ENCODE data around the gene TTC28. TPM values are rescaled to one million over a fixed set of nuclear protein-coding genes. Genes with fewer than 3 reads are reported as not detected.

The TTC28 gene
- polyA plus RNA-seq, 6 donors from 2014 or later, result 2.2 to 5.0 (median 2.9) TPM

GRCh38 chr22:28029956-28030355, 649.7 kb downstream of the TTC28 start:
- ATAC-seq (ENCODE audit: low read depth in 2 of 2), result no peak
- no peaks in the 10 kb centered on the region for H3K4me1 Mint-ChIP-seq

GRCh38 chr22:28029201-28029948, 650.3 kb downstream of the TTC28 start:
- Mint-ChIP-seq H3K27me3 (peaks cover 5 to 16% (median 8%) of the 10 kb centered on the region in 3 donors), H3K4me1 (no peaks in the 10 kb centered on the region), H3K9me3 (no peaks in the 10 kb centered on the region), H3K27ac (no peak overlapping the region), H3K4me3 (no peak overlapping the region), H3K36me3 (no peaks in the 10 kb centered on the region)
- ATAC-seq (ENCODE audit: low read depth in 2 of 2) (no peak), DNase-seq (no peak)

More at GRCh38 chr22:28029956-28030355, 649.7 kb downstream of the TTC28 start:
- Mint-ChIP-seq H3K27ac (no peak overlapping the region), H3K36me3 (no peaks in the 10 kb centered on the region), H3K9me3 (no peaks in the 10 kb centered on the region), H3K27me3 (peaks cover 5 to 21% (median 14%) of the 10 kb centered on the region in 3 donors), H3K4me3 (no peak overlapping the region)
- DNase-seq, result no peak

- DNase-seq (no peak), ATAC-seq (ENCODE audit: low read depth in 2 of 2) (no peak)
- Mint-ChIP-seq H3K4me3 (no peak overlapping the region), H3K9me3 (no peaks in the 10 kb centered on the region), H3K27ac (no peak overlapping the region), H3K4me1 (no peaks in the 10 kb centered on the region), H3K27me3 (no peaks in the 10 kb centered on the region), H3K36me3 (no peaks in the 10 kb centered on the region)
These were observed 651.9 kb downstream of the TTC28 start for GRCh38 chr22:28027453-28028448.

- no peaks in the 10 kb centered on the region for H3K4me1 Mint-ChIP-seq
- no peaks in the 10 kb centered on the region for H3K36me3 Mint-ChIP-seq
- DNase-seq (no peak), ATAC-seq (ENCODE audit: low read depth in 2 of 2) (no peak)
- no peaks in the 10 kb centered on the region for H3K27me3 Mint-ChIP-seq
- no peak overlapping the region for H3K4me3 Mint-ChIP-seq
- no peaks in the 10 kb centered on the region for H3K9me3 Mint-ChIP-seq
- H3K27ac Mint-ChIP-seq, result no peak overlapping the region
These were observed 653.6 kb downstream of the TTC28 start for GRCh38 chr22:28025866-28026575.

- DNase-seq, result no peak
These were observed 654.3 kb downstream of the TTC28 start for GRCh38 chr22:28025333-28025732.

GRCh38 chr22:28024422-28024888, 655.2 kb downstream of the TTC28 start:
- ATAC-seq (ENCODE audit: low read depth in 2 of 2) (no peak), DNase-seq (no peak)
- peaks cover 0 to 5% (median 4%) of the 10 kb centered on the region in 3 donors for H3K4me1 Mint-ChIP-seq
- H3K27me3 Mint-ChIP-seq, result no peaks in the 10 kb centered on the region
- H3K36me3 Mint-ChIP-seq, result no peaks in the 10 kb centered on the region
- H3K9me3 Mint-ChIP-seq, result no peaks in the 10 kb centered on the region
- H3K27ac Mint-ChIP-seq, result no peak overlapping the region
- no peak overlapping the region for H3K4me3 Mint-ChIP-seq

More at GRCh38 chr22:28025333-28025732, 654.3 kb downstream of the TTC28 start:
- Mint-ChIP-seq H3K36me3 (no peaks in the 10 kb centered on the region), H3K4me1 (no peaks in the 10 kb centered on the region), H3K9me3 (no peaks in the 10 kb centered on the region), H3K27ac (no peak overlapping the region), H3K27me3 (no peaks in the 10 kb centered on the region), H3K4me3 (no peak overlapping the region)
- no peak for ATAC-seq (ENCODE audit: low read depth in 2 of 2)

GRCh38 chr22:28023774-28024173, 655.9 kb downstream of the TTC28 start:
- Mint-ChIP-seq H3K9me3 (no peaks in the 10 kb centered on the region), H3K36me3 (no peaks in the 10 kb centered on the region), H3K4me3 (no peak overlapping the region), H3K4me1 (peaks cover 0 to 6% (median 4%) of the 10 kb centered on the region in 3 donors), H3K27me3 (no peaks in the 10 kb centered on the region), H3K27ac (no peak overlapping the region)
- ATAC-seq (ENCODE audit: low read depth in 2 of 2) (no peak), DNase-seq (no peak)

GRCh38 chr22:28023036-28023435, 656.6 kb downstream of the TTC28 start:
- no peaks in the 10 kb centered on the region for H3K27me3 Mint-ChIP-seq
- DNase-seq, result no peak
- no peak overlapping the region for H3K4me3 Mint-ChIP-seq
- ATAC-seq (ENCODE audit: low read depth in 2 of 2), result no peak
- no peaks in the 10 kb centered on the region for H3K9me3 Mint-ChIP-seq
- H3K27ac Mint-ChIP-seq, result no peak overlapping the region
- peaks cover 0 to 6% (median 4%) of the 10 kb centered on the region in 3 donors for H3K4me1 Mint-ChIP-seq
- no peaks in the 10 kb centered on the region for H3K36me3 Mint-ChIP-seq

GRCh38 chr22:28021998-28022660, 657.5 kb downstream of the TTC28 start:
- no peak for ATAC-seq (ENCODE audit: low read depth in 2 of 2)
- DNase-seq, result no peak
- H3K27ac Mint-ChIP-seq, result peak overlapping the region in 1 of 6 donors; percentile 56

GRCh38 chr22:28021116-28021997, 658.3 kb downstream of the TTC28 start:
- Mint-ChIP-seq H3K4me3 (no peak overlapping the region), H3K27ac (peak overlapping the region in 1 of 6 donors; percentile 51), H3K4me1 (peaks cover 0 to 6% (median 4%) of the 10 kb centered on the region in 3 donors), H3K27me3 (no peaks in the 10 kb centered on the region), H3K9me3 (no peaks in the 10 kb centered on the region), H3K36me3 (no peaks in the 10 kb centered on the region)
- ATAC-seq (ENCODE audit: low read depth in 2 of 2) (no peak), DNase-seq (no peak)

More at GRCh38 chr22:28021998-28022660, 657.5 kb downstream of the TTC28 start:
- H3K4me3 Mint-ChIP-seq, result no peak overlapping the region
- no peaks in the 10 kb centered on the region for H3K27me3 Mint-ChIP-seq
- H3K36me3 Mint-ChIP-seq, result no peaks in the 10 kb centered on the region
- peaks cover 0 to 6% (median 4%) of the 10 kb centered on the region in 3 donors for H3K4me1 Mint-ChIP-seq
- no peaks in the 10 kb centered on the region for H3K9me3 Mint-ChIP-seq

GRCh38 chr22:28019881-28020861, 659.5 kb downstream of the TTC28 start:
- Mint-ChIP-seq H3K4me1 (peaks cover 0 to 6% (median 4%) of the 10 kb centered on the region in 3 donors), H3K9me3 (no peaks in the 10 kb centered on the region), H3K27me3 (no peaks in the 10 kb centered on the region), H3K27ac (peak overlapping the region in 2 of 6 donors; percentile 47 to 48), H3K36me3 (no peaks in the 10 kb centered on the region), H3K4me3 (no peak overlapping the region)
- peak; percentile 63 to 76 for ATAC-seq (ENCODE audit: low read depth in 2 of 2)
- DNase-seq, result peak; percentile 44
